ENCODE measurements around the gene CHSY1.

GRCh38 chr15:101242999-101243336, 8.9 kb downstream of the CHSY1 start:
- TF ChIP-seq GATA2 (IDR thresholded peaks at IDR 0.05; ENCODE audit: low read depth, low read length) (no peak), GATA3 (IDR thresholded peaks at IDR 0.05; ENCODE audit: low read depth, low read length) (no peak)

Measured in SH-SY5Y (cell line).